ENCODE results near the gene ST3GAL2.
A peak's percentile ranks its signal among the peaks of the same experiment; 100 is the strongest.
"Not testable (repeated sequence)": the region's sequence is repeated elsewhere in the genome, so short reads cannot be mapped to it uniquely, and the experiment has no call there.

Gene ST3GAL2

GRCh38 chr16:70390774-70391173 is 48.1 kb downstream of the ST3GAL2 start:
- ATAC-seq, result no peak
- TF ChIP-seq ESRRG (CRISPR knock-in tag; IDR thresholded peaks at IDR 0.05), result no peak
- TF ChIP-seq PATZ1 (CRISPR knock-in tag; IDR thresholded peaks at IDR 0.05; ENCODE audit: borderline replicate concordance), result no peak
- TF ChIP-seq, protein P1, sequence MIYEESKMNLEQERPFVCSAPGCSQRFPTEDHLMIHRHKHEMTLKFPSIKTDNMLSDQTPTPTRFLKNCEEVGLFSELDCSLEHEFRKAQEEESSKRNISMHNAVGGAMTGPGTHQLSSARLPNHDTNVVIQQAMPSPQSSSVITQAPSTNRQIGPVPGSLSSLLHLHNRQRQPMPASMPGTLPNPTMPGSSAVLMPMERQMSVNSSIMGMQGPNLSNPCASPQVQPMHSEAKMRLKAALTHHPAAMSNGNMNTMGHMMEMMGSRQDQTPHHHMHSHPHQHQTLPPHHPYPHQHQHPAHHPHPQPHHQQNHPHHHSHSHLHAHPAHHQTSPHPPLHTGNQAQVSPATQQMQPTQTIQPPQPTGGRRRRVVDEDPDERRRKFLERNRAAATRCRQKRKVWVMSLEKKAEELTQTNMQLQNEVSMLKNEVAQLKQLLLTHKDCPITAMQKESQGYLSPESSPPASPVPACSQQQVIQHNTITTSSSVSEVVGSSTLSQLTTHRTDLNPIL (CRISPR knock-in tag; IDR thresholded peaks at IDR 0.05; ENCODE audit: low read depth), result no peak
- no peak for TF ChIP-seq ISL1 (CRISPR knock-in tag; IDR thresholded peaks at IDR 0.05)
- TF ChIP-seq ZNF70 (CRISPR knock-in tag; IDR thresholded peaks at IDR 0.05), result no peak
- TF ChIP-seq ZFP30 (CRISPR knock-in tag; IDR thresholded peaks at IDR 0.05), result no peak
- no peak for TF ChIP-seq ARNTL (CRISPR knock-in tag; IDR thresholded peaks at IDR 0.05; ENCODE audit: borderline replicate concordance, low read depth)

GRCh38 chr16:70388006-70388680 is 50.8 kb downstream of the ST3GAL2 start:
- ATAC-seq, result no peak
- no peak for TF ChIP-seq ZC3H10 (CRISPR knock-in tag; IDR thresholded peaks at IDR 0.05)
- TF ChIP-seq ZFP3 (CRISPR knock-in tag; IDR thresholded peaks at IDR 0.05), result no peak

DNA sequence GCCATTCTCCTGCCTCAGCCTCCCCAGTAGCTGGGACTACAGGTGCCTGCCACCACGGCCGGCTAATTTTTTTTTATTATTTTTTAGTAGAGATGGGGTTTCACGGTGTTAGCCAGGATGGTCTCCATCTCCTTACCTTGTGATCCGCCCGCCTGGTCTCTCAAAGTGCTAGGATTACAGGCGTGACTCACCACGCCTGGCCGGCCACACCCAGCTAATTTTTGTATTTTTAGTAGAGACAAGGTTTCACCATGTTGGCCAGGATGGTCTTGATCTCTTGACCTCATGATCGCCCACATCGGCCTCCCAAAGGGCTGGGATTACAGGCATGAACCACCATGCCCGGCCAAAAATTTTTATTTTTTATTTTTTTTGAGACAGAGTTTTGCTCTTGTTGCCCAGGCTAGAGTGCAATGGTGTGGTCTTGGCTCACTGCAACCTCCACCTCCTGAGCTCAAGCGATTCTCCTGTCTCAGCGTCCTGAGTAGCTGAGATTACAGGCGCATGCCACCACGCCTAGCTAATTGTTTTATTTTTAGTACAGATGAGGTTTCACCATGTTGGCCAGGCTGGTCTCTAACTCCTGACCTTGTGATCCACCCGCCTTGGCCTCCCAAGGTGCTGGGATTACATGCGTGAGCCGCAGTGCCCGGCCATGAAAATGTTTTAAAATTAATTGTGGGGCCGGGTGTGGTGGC is 52.5 kb downstream of the ST3GAL2 start:
- not testable (repeated sequence) for ATAC-seq

GRCh38 chr16:70383421-70383960 is 55.4 kb downstream of the ST3GAL2 start:
- no peak for ATAC-seq
- TF ChIP-seq RARB (CRISPR knock-in tag; IDR thresholded peaks at IDR 0.05), result no peak
- TF ChIP-seq, protein P2, sequence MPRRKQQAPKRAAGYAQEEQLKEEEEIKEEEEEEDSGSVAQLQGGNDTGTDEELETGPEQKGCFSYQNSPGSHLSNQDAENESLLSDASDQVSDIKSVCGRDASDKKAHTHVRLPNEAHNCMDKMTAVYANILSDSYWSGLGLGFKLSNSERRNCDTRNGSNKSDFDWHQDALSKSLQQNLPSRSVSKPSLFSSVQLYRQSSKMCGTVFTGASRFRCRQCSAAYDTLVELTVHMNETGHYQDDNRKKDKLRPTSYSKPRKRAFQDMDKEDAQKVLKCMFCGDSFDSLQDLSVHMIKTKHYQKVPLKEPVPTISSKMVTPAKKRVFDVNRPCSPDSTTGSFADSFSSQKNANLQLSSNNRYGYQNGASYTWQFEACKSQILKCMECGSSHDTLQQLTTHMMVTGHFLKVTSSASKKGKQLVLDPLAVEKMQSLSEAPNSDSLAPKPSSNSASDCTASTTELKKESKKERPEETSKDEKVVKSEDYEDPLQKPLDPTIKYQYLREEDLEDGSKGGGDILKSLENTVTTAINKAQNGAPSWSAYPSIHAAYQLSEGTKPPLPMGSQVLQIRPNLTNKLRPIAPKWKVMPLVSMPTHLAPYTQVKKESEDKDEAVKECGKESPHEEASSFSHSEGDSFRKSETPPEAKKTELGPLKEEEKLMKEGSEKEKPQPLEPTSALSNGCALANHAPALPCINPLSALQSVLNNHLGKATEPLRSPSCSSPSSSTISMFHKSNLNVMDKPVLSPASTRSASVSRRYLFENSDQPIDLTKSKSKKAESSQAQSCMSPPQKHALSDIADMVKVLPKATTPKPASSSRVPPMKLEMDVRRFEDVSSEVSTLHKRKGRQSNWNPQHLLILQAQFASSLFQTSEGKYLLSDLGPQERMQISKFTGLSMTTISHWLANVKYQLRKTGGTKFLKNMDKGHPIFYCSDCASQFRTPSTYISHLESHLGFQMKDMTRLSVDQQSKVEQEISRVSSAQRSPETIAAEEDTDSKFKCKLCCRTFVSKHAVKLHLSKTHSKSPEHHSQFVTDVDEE (CRISPR knock-in tag; IDR thresholded peaks at IDR 0.05), result no peak

- ATAC-seq, result peak; percentile 7
- no peak for TF ChIP-seq ESRRG (CRISPR knock-in tag; IDR thresholded peaks at IDR 0.05)
- no peak for TF ChIP-seq SNAI2 (CRISPR knock-in tag; IDR thresholded peaks at IDR 0.05)
- TF ChIP-seq ZFP3 (CRISPR knock-in tag; IDR thresholded peaks at IDR 0.05), result 0 out of 2 replicates have a peak, but pooled peaks have one; percentile 26
These were observed 57.1 kb downstream of the ST3GAL2 start for GRCh38 chr16:70381604-70382342.

DNA sequence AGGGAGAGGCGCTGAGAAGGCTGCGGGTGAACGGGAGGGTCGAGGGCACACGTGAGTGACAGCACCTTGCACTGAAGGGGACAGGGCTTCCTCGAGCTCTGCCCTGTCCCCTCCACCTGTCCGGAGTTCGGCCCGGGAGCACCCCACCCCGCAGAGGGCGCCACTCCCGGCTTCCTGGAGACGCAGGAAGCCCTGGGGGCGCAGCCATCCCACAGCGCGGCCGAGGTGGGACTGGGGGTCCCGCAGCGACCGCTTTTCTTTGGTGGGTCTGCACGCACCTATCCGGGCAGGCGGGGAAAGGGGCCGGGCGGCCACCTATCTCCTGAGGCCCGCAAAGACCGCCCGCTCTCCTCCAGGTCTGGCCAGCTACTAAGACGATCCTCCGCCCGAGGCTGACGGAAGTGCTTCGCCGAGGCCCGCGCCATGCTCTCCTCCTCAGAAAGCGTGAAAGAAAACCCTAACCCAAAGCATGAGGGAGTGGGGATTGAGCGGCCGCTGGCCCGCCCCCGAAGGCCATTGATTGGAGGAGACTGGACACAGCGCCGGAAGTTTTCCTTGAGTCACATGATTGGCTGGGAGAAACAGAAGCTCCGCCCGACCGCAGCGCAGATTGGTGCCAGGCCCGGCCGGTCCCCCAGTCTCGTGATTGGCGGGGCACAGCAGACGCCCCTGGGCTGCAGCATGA is 57.8 kb downstream of the ST3GAL2 start:
- ATAC-seq, result peak; percentile 95
- TF ChIP-seq ARNTL (CRISPR knock-in tag; IDR thresholded peaks at IDR 0.05; ENCODE audit: borderline replicate concordance, low read depth) (no peak), TCF4 (CRISPR knock-in tag; IDR thresholded peaks at IDR 0.05; ENCODE audit: borderline replicate concordance) (no peak), ZFP3 (CRISPR knock-in tag; IDR thresholded peaks at IDR 0.05) (no peak), POU6F1 (CRISPR knock-in tag; IDR thresholded peaks at IDR 0.05; ENCODE audit: borderline replicate concordance, low read depth) (no peak), BACH2 (CRISPR knock-in tag; IDR thresholded peaks at IDR 0.05; ENCODE audit: borderline replicate concordance) (no peak), PATZ1 (CRISPR knock-in tag; IDR thresholded peaks at IDR 0.05; ENCODE audit: borderline replicate concordance) (no peak), GLIS3 (CRISPR knock-in tag; IDR thresholded peaks at IDR 0.05) (no peak), ZNF70 (CRISPR knock-in tag; IDR thresholded peaks at IDR 0.05) (no peak)

Measured in SK-N-SH treated with all-trans-retinoic acid at 6 μM for 48 hours (cell line).